NCI-H187 treated with DMSO at 0.1 percent for 48 hours (cell line): ENCODE measurements around the gene NFE2L1.
"Not testable (repeated sequence)": the region's sequence is repeated elsewhere in the genome, so short reads cannot be mapped to it uniquely, and the experiment has no call there.

ENCODE experiments used
- DNase-seq: peaks from one replicate; lab custom pipeline; 2025; lab: John Stamatoyannopoulos, UW

Gene NFE2L1, protein sequence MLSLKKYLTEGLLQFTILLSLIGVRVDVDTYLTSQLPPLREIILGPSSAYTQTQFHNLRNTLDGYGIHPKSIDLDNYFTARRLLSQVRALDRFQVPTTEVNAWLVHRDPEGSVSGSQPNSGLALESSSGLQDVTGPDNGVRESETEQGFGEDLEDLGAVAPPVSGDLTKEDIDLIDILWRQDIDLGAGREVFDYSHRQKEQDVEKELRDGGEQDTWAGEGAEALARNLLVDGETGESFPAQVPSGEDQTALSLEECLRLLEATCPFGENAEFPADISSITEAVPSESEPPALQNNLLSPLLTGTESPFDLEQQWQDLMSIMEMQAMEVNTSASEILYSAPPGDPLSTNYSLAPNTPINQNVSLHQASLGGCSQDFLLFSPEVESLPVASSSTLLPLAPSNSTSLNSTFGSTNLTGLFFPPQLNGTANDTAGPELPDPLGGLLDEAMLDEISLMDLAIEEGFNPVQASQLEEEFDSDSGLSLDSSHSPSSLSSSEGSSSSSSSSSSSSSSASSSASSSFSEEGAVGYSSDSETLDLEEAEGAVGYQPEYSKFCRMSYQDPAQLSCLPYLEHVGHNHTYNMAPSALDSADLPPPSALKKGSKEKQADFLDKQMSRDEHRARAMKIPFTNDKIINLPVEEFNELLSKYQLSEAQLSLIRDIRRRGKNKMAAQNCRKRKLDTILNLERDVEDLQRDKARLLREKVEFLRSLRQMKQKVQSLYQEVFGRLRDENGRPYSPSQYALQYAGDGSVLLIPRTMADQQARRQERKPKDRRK

GRCh38 chr17:48047741-48048383 lies at the start of gene NFE2L1:
NFE2L1 (plus strand) TSS chr17:48048359; CDS start chr17:48051119, 2,760 bp downstream.
- DNase-seq, result peak; percentile 96

- no peak for DNase-seq
Observed at GRCh38 chr17:47999582-47999981, 48.6 kb upstream of the NFE2L1 start.

DNA sequence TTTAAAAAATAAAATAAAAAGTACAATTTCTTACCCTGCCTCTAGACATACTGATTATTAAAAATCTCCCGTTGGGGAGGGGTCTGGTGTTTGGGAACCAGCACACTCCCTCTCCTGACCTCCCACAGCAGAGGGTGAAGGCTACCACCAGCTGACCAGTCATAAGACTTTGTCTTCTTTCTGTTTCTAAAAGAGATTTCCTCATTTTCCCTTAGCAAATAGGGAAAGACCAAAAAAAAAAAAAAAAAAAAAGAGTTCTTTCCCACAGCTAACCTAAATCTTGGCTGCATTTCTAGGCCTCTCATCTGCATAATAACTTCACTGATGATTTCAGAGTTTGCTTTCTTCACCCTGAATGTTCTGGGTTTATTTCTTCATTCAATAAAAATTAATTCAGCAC lies 47.0 kb upstream of the NFE2L1 start:
- DNase-seq, result no peak

DNA sequence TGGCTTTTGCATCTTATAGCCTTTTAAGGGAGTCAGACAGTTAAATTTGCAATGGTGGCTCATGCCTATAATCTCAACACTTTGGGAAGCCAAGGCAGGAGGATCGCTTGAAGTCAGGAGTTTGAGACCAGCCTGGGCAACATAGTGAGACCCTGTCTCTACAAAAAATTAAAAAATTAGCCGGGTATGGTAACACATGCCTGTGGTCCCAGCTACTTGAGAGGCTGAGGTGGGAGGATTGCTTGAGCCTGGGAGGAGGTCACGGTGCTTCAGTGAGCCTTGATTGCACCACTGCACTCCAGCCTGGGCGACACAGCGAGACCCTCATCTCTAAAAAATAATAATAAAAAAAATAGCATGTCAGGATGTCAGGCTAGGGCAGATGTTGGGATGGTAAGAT lies 46.5 kb upstream of the NFE2L1 start:
- not testable (repeated sequence) for DNase-seq

DNA sequence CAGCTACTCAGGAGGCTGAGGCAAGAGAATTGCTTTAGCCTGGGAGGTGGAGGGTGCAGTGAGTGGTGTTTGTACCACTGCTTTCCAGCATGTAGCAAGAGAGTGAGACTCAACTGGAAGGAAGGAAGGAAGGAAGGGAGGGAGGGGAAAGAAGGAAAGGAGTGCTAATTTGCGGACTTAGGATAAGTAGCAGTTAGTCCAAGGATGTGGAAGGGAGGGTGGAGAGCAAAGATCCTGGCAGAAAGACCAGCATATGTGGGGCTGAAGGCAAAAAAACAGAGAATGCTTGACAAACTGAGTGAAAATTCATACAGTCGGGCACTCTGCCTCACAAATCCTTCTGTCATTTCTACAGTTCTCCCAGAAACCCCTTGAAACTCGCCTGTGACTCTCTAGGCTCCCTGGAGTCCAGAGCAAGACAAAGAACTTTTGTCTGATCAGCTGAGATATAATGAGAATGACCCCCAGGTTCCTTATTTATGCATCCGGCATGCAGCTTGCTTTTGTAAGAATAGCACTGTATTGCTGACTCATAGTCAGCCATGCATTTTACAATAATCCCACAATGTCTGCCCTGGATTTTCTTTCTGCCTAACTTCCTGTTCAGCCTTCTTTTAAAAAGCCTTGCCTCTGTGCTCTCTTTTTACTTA lies 45.8 kb upstream of the NFE2L1 start:
- DNase-seq, result no peak

DNA sequence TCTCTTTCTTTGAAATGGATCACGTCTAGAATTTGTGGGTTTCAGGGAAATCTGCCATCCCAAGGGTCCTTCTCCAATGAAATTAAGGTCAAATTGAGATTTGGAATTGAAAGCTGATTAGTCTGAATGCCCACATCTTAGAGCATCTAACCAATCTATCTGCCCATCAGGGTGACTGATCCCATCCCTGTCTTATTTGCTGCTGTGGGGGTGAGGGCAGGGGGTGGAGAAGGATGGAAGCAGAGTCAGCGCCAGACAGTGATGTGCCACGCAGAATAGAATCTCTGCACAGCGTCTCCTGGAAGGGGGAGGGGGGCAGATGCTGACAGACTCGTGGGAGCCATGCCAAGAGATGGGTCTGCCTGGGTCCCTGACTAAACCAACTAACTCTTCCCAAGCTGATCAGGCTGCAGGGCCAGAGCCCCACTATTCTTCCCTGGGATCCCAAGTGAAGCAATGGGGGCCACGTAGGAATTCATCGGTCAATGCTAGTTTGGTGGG lies 45.2 kb upstream of the NFE2L1 start:
- DNase-seq, result no peak

- no peak for DNase-seq
Observed at GRCh38 chr17:48003417-48004151, 44.6 kb upstream of the NFE2L1 start.

- DNase-seq, result no peak
Observed at GRCh38 chr17:48004983-48005382, 43.2 kb upstream of the NFE2L1 start.

DNA sequence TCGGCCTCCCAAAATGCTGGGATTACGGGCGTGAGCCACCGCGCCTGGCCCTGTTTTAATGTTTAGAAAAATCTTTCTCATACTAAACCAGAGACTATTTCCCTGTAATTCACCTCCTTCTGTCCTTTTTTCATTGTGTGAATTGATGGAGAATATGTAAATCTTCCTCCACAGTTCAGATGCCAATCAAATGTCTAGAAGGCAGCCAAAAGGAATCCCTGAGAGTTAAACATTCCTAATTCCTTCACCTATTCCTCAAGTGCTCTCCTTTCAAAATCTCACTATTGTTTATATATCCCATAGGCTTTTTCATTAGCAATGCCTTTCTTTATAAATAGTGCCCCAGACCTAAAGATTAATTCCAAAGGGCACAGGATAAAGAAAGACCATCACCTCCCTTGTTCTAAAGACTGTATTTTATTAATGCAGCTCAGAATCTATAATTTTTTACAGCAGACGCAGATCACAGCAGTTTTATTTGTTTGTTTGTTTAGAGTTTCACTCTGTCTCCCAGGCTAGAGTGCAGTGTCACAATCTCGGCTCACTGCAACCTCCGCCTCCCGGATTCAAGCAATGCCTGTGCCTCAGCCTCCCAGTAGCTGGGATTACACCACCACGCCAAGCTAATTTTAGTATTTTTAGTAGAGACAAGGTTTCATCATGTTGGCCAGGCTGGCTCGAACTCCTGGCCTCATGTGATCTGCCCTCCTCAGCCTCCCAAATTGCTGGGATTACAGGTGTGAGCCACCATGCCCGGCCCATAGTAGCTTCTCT lies 41.0 kb upstream of the NFE2L1 start:
- DNase-seq, result no peak

DNA sequence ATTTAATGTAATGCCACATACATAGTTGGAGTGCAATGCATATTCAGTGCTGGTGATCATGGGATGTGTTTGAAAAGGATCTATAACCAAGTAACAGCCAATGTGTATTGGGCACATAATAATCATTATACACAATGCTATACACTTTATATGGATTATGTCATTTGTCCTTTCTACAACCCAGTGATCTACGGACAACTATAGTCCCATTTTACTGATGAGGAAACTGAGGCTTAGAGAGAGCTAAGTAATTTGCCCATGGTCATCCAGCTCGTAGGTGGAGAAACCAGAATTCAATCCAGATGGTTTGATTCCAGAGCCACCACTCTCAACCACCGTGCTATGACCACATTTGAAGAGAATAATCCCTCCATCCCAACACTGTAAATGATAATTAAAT lies 38.0 kb upstream of the NFE2L1 start:
- no peak for DNase-seq

GRCh38 chr17:48011405-48012150 lies 36.6 kb upstream of the NFE2L1 start:
- DNase-seq, result peak; percentile 51

DNA sequence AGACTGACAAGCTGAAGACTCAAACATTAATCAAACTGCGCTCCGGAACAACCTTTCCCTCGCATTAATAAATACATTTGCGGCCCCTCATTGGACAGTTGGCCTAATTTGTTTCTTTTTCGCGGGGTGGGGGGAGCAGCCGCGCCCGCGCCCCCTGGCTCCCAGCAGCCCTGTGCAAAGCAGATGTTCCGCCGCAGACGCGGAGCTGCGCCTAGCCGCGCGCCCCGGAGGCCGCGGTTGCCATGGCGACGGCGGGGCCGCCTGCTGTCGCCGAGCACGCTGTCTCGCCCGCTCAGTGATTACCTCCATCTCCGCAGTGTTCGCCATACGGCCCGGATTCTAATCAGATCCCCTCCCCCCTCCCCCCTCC lies 36.0 kb upstream of the NFE2L1 start:
- no peak for DNase-seq

DNA sequence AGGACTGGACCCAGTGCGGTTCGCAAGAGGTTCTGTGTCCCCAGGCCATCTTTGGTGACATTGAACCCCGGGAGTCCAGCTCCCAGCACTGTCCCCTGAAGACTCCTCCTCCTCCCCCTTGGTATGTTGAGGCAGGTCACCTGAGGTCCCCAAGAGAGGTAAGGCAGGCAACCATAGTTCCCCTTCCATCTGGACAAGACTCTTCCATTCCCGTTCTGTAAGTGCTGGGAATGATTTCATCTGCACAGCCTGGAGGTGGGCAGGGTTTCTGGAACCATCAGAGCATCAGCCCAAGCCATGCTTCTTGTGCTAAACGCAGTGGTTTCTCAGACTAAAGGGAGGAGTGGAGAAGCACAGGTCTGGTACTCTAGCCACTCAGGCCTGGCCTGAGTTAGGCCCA lies 35.5 kb upstream of the NFE2L1 start:
- DNase-seq, result no peak

DNA sequence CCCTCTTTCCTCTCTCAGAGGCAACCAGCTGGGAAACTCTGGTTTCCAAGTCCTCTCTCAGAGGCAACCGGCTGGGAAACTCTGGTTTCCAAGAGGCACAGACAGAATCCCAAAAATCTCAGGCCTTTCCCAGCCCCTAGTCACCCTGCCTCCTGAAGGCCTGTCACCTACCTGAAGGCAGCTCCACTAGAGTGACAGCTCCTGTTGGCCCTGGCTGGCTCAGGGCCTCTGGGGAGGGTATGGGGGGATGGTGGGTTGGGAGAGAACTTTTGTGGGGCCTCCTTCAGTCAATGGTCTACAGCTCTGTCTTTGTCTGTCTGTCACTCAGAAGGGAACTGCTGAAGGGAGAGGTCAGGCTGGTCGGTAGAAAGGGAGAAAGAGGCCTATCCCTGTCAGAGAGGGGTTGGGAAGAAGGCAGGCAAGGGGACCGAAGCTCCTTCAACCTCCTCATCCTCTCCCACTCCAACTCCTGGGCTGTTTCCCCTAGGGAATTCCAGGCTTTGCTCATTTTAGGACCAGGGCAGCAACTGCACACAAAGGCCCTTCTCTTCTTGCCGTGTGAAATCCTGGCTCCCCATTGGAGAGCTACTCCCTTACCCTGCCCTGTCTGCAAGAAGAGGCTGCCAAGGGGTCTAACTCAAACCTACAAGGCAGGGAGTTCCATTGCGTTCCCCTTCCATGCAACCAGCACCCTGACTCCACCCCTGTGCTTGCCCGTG lies 34.1 kb upstream of the NFE2L1 start:
- no peak for DNase-seq

DNA sequence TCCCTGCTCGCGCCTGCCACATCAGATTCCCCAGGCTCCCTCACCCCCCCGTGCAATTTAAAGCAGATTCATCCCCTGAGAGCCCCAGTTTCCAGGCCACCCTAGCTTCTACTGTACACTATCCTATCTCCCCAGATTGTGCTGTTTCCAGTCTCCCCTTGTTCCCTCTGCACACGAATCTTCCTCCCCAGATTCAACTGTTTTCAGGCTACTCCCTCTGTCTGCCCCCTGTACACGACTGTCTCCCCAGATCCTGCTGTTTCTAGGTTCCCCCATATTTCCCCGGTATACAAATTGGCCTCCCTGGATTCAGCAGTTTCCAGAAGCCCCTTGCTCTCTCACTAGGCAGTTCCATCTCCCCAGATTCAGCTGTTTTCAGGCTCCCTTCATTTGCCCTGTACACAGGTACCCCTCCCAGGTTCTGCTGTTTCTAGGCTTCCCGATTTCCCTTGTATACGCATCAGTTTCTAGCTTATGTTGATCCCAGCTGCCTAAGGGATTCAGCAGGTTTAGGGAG lies 33.5 kb upstream of the NFE2L1 start:
- peak; percentile 57 for DNase-seq

GRCh38 chr17:48016112-48016511 lies 32.0 kb upstream of the NFE2L1 start:
- DNase-seq, result no peak

DNA sequence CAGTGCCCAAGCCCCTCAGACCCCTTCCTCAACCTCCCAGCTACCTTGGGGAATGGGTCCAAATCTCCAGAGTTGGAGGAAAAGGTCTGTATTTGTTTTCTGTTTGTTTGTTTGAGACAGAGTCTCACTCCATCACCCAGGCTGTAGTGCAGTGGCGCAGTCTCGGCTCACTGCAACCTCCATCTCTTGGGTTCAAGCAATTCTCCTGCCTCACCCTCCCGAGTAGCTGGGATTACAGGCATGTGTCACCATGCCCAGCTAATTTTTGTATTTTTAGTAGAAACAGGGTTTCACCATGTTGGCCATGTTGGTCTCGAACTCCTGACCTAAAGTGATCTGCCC lies 30.4 kb upstream of the NFE2L1 start:
- DNase-seq, result not testable (repeated sequence)

- no peak for DNase-seq
Observed at GRCh38 chr17:48021934-48022333, 26.2 kb upstream of the NFE2L1 start.

GRCh38 chr17:48022901-48023300 lies 25.3 kb upstream of the NFE2L1 start:
- DNase-seq, result no peak
